Esophagus squamous epithelium (tissue), 4 donors: ENCODE data around the gene MDM1.

Source experiments
- CTCF ChIP-seq, 6 experiments: fragments of 450-650 bp in 4 of 6; fragments of 200-600 bp in 2 of 6; sonication (generic) in 2 of 6; IDR thresholded peaks; one replicate each; pipeline ENCODE4 v1.5.1; 2016 to 2019; ENCODE audit warnings: antibody characterized with exemption in 6 of 6, mild to moderate bottlenecking in 4 of 6, moderate library complexity in 4 of 6
- POLR2A ChIP-seq, 4 donors: fragments of 450-650 bp; IDR thresholded peaks; one replicate each; pipeline ENCODE4 v1.6.1; 2017; ENCODE audit warnings: antibody characterized with exemption in 4 of 4, mild to moderate bottlenecking in 4 of 4, moderate library complexity in 3 of 4

GRCh38 chr12:68358532-68359485, 26.6 kb upstream of the MDM1 start:
- TF ChIP-seq CTCF (IDR thresholded peaks at IDR 0.05) (peak; percentile 54 to 81 (median 74)), POLR2A (IDR thresholded peaks at IDR 0.05) (no peak)
